PC-3 (cell line): ENCODE results near the gene CFAP47. TPM values are rescaled to one million over a fixed set of nuclear protein-coding genes. Genes with fewer than 3 reads are reported as not detected.

Source experiments
- ATAC-seq: fragments of 200-7000 bp; cut with Tn5 transposase; 2 replicates; pipeline ENCODE4 v1.9.1; 2020; ENCODE audit warnings: mild to moderate bottlenecking, moderate library complexity
- BruUV-seq: library from RNA; stranded (reverse); fragments of 400-500 nt; replicated peaks from 2 replicates; lab custom pipeline; 2021; lab: Mats Ljungman, UMichigan
- CTCF ChIA-PET: fragments of 300-600 bp; sonication (Branson Sonifier 250); formaldehyde crosslinking; loops from one replicate; lab custom pipeline; 2022; ENCODE audit warnings: antibody characterized with exemption; lab: Charles Lee
- POLR2A ChIA-PET: fragments of 300-600 bp; sonication (Branson Sonifier 250); formaldehyde crosslinking; loops from one replicate; lab custom pipeline; 2022; ENCODE audit warnings: antibody characterized with exemption; ENCODE audit not compliant: unreplicated experiment; lab: Charles Lee
- DNase-seq: peaks from one replicate; pipeline ENCODE4 v3.0.0-alpha.2; 2015
- H2AFZ ChIP-seq: fragments of 300-600 bp; sonication (generic); 2 replicates; pipeline ENCODE4 v1.6.0; 2016; ENCODE audit warnings: antibody characterized with exemption, low read length
- H3F3A ChIP-seq: fragments of 300-600 bp; sonication (generic); one replicate; pipeline ENCODE4 v1.6.0; 2017; ENCODE audit warnings: antibody characterized with exemption, low read length, control low read depth, mild to moderate bottlenecking; ENCODE audit not compliant: unreplicated experiment
- H3K27ac ChIP-seq: fragments of 300-600 bp; sonication (generic); 2 replicates; pipeline ENCODE4 v1.5.1; 2016; ENCODE audit warnings: mild to moderate bottlenecking, low read length
- H3K27me3 ChIP-seq: fragments of 300-600 bp; sonication (generic); 2 replicates; pipeline ENCODE4 v1.6.1; 2016; ENCODE audit warnings: low read length, mixed read lengths
- H3K36me3 ChIP-seq: fragments of 300-600 bp; sonication (generic); 2 replicates; pipeline ENCODE4 v1.6.1; 2016; ENCODE audit warnings: low read depth, mixed run types, low read length, mixed read lengths
- H3K4me1 ChIP-seq: fragments of 300-600 bp; sonication (generic); 2 replicates; pipeline ENCODE4 v1.5.1; 2016; ENCODE audit warnings: low read length; ENCODE audit not compliant: insufficient read depth
- H3K4me2 ChIP-seq: fragments of 300-600 bp; sonication (generic); 2 replicates; pipeline ENCODE4 v1.6.0; 2016; ENCODE audit warnings: low read length
- H3K4me3 ChIP-seq: fragments of 300-600 bp; sonication (generic); 2 replicates; pipeline ENCODE4 v1.5.1; 2016; ENCODE audit warnings: mild to moderate bottlenecking, low read length, mixed read lengths
- H3K79me2 ChIP-seq: fragments of 300-600 bp; sonication (generic); 2 replicates; pipeline ENCODE4 v1.6.1; 2017; ENCODE audit warnings: low read length, mixed read lengths
- H3K9ac ChIP-seq: fragments of 300-600 bp; sonication (generic); 2 replicates; pipeline ENCODE4 v1.6.0; 2016; ENCODE audit warnings: mild to moderate bottlenecking, low read length
- H3K9me2 ChIP-seq: fragments of 300-600 bp; sonication (generic); replicated peaks from 2 replicates; pipeline ENCODE4 v1.6.1; 2016; ENCODE audit warnings: mixed run types, low read length, mixed read lengths
- H3K9me3 ChIP-seq: fragments of 300-600 bp; sonication (generic); 2 replicates; pipeline ENCODE4 v1.6.1; 2016; ENCODE audit warnings: low read length, mixed read lengths
- H4K20me1 ChIP-seq: fragments of 300-600 bp; sonication (generic); 2 replicates; pipeline ENCODE4 v1.6.1; 2016; ENCODE audit warnings: low read length, mixed read lengths
- EZH2 ChIP-seq: fragments of 300-600 bp; sonication (generic); IDR thresholded peaks from one replicate; pipeline ENCODE4 v1.6.1; 2017; ENCODE audit warnings: antibody characterized with exemption, mild to moderate bottlenecking, low read length; ENCODE audit not compliant: unreplicated experiment
- EZH2phosphoT487 ChIP-seq: fragments of 300-600 bp; sonication (generic); IDR thresholded peaks from 2 replicates; pipeline ENCODE4 v1.6.1; 2018; ENCODE audit warnings: mild to moderate bottlenecking, antibody characterized with exemption, low read length, borderline replicate concordance
- intact Hi-C: fragments of 100-400 bp; cut with micrococcal nuclease; formaldehyde crosslinking; loops from 2 replicates; pipeline ENCODE4 v1.9.0; 2023
- total RNA-seq: library from RNA; depleted of rRNA; stranded (reverse); fragments of >200 nt; gene quantifications from 2 replicates; pipeline ENCODE4 v1.2.3, GENCODE V29; 2014; rRNA removed
- TF ChIP-seq, protein P1 (sequence below): fragments of 300-600 bp; sonication (generic); conservative IDR thresholded peaks from 2 replicates; pipeline ENCODE4 v1.5.1; 2017; ENCODE audit warnings: antibody characterized with exemption, low read depth, mild to moderate bottlenecking, low read length

Gene CFAP47
- total RNA-seq, 1 experiment from 2014 or later: not detected

GRCh38 chrX:36422368-36422767, 502.8 kb downstream of the CFAP47 start:
- Histone ChIP-seq H3K27ac (no peak overlapping the region), H3K36me3 (no peaks in the 10 kb centered on the region), H3K27me3 (no peaks in the 10 kb centered on the region), H3K9ac (no peak overlapping the region), H3K4me2 (no peak overlapping the region), H3K4me3 (no peak overlapping the region), H2AFZ (no peak overlapping the region), H4K20me1 (no peaks in the 10 kb centered on the region), H3K79me2 (no peaks in the 10 kb centered on the region), H3F3A (no peaks in the 10 kb centered on the region), H3K4me1 (no peaks in the 10 kb centered on the region), H3K9me3 (no peaks in the 10 kb centered on the region), H3K9me2 (no peaks in the 10 kb centered on the region)
- TF ChIP-seq EZH2phosphoT487: no peak
- TF ChIP-seq, protein P1, sequence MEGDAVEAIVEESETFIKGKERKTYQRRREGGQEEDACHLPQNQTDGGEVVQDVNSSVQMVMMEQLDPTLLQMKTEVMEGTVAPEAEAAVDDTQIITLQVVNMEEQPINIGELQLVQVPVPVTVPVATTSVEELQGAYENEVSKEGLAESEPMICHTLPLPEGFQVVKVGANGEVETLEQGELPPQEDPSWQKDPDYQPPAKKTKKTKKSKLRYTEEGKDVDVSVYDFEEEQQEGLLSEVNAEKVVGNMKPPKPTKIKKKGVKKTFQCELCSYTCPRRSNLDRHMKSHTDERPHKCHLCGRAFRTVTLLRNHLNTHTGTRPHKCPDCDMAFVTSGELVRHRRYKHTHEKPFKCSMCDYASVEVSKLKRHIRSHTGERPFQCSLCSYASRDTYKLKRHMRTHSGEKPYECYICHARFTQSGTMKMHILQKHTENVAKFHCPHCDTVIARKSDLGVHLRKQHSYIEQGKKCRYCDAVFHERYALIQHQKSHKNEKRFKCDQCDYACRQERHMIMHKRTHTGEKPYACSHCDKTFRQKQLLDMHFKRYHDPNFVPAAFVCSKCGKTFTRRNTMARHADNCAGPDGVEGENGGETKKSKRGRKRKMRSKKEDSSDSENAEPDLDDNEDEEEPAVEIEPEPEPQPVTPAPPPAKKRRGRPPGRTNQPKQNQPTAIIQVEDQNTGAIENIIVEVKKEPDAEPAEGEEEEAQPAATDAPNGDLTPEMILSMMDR: no peak
- no peak for TF ChIP-seq EZH2
- CTCF ChIA-PET: no interaction called here
- no TSS peak for BruUV-seq
- no peak for ATAC-seq
- POLR2A ChIA-PET: no interaction called here
- no peak for DNase-seq
- intact Hi-C loops: no loop called here

GRCh38 chrX:36431819-36432218, 512.3 kb downstream of the CFAP47 start:
- ATAC-seq (no peak), DNase-seq (peak; percentile 46)
- Histone ChIP-seq H3K27me3 (no peaks in the 10 kb centered on the region), H3F3A (no peaks in the 10 kb centered on the region), H3K9me2 (no peaks in the 10 kb centered on the region), H3K9me3 (no peaks in the 10 kb centered on the region), H2AFZ (no peak overlapping the region), H3K36me3 (no peaks in the 10 kb centered on the region), H3K4me1 (no peaks in the 10 kb centered on the region), H4K20me1 (no peaks in the 10 kb centered on the region), H3K9ac (no peak overlapping the region), H3K4me2 (no peak overlapping the region), H3K27ac (no peak overlapping the region), H3K4me3 (no peak overlapping the region), H3K79me2 (no peaks in the 10 kb centered on the region)
- CTCF ChIA-PET: no interaction called here
- BruUV-seq: no TSS peak
- intact Hi-C loops: no loop called here
- TF ChIP-seq, protein P1: no peak
- TF ChIP-seq EZH2 (no peak), EZH2phosphoT487 (no peak)
- POLR2A ChIA-PET: no interaction called here

GRCh38 chrX:36434522-36434921, 515.0 kb downstream of the CFAP47 start:
- Histone ChIP-seq H3K4me3 (no peak overlapping the region), H3K36me3 (no peaks in the 10 kb centered on the region), H3K9me2 (no peaks in the 10 kb centered on the region), H3K9me3 (no peaks in the 10 kb centered on the region), H2AFZ (no peak overlapping the region), H3K27ac (no peak overlapping the region), H4K20me1 (no peaks in the 10 kb centered on the region), H3K79me2 (no peaks in the 10 kb centered on the region), H3F3A (no peaks in the 10 kb centered on the region), H3K27me3 (no peaks in the 10 kb centered on the region), H3K4me1 (no peaks in the 10 kb centered on the region), H3K9ac (no peak overlapping the region), H3K4me2 (no peak overlapping the region)
- ChIA-PET CTCF (no interaction called here), POLR2A (no interaction called here)
- TF ChIP-seq EZH2phosphoT487 (no peak), EZH2 (no peak)
- TF ChIP-seq, protein P1: no peak
- BruUV-seq: no TSS peak
- ATAC-seq: no peak
- peak; percentile 8 for DNase-seq
- intact Hi-C loops: no loop called here

Other genes starting within 250 kb of the CFAP47 start
- gene MAGEB16, start 121.4 kb upstream of the CFAP47 start, total RNA-seq: not detected in 2 replicates